K562 (cell line): ENCODE data around the gene DBT. TPM values are rescaled to one million over a fixed set of nuclear protein-coding genes. Genes with fewer than 3 reads are reported as not detected.

Experiments
- ATAC-seq: fragments of 200-7000 bp; cut with Tn5 transposase; 3 replicates; pipeline ENCODE4 v1.9.1; 2020; ENCODE audit warnings: moderate library complexity
- BruUV-seq: library from RNA; stranded (reverse); fragments of 400-500 nt; replicated peaks from 2 replicates; lab custom pipeline; 2021; lab: Mats Ljungman, UMichigan
- CTCF ChIA-PET: fragments of 300-600 bp; formaldehyde crosslinking; extraction: SDS; loops from one replicate; lab custom pipeline; 2021; ENCODE audit warnings: low intra/inter-chr PET ratio; lab: Yijun Ruan, JAX
- POLR2A ChIA-PET: fragments of 300-600, 350-650 bp; sonication (Branson Sonifier 250); formaldehyde crosslinking; extraction: SDS; loops from one replicate; lab custom pipeline; 2021; ENCODE audit warnings: antibody characterized with exemption, inconsistent platforms; lab: Yijun Ruan, JAX
- DNase-seq, 4 experiments: peaks; one replicate each; pipeline versions ENCODE4 v3.0.0 to v3.0.0-alpha.2; 2011 to 2018; ENCODE audit warnings: low spot score in 3 of 4, mixed read lengths in 3 of 4; ENCODE audit errors: extremely low read depth in 1 of 4
- FAIRE-seq: peaks from 2 replicates; lab custom pipeline; 2011; peaks lifted over from hg19 to GRCh38; lab: Jason Lieb, UNC
- H2AFZ ChIP-seq: 2 replicates; pipeline ENCODE4 v1.6.0; 2011; ENCODE audit warnings: low read depth, low read length, control low read depth, inconsistent platforms
- H3K27ac ChIP-seq: fragments of 200-600 bp; 3 replicates; pipeline ENCODE4 v1.8.0; 2011; ENCODE audit warnings: low read depth, mild to moderate bottlenecking, control low read depth, inconsistent platforms, low read length, moderate library complexity, mixed read lengths; ENCODE audit errors: extremely low read depth
- H3K27me3 ChIP-seq, 2 experiments: fragments of 300-600 bp in 1 of 2; 2 replicates in 1 of 2; 3 replicates in 1 of 2; pipeline versions ENCODE4 v1.6.0 to v1.8.0; 2011; ENCODE audit warnings: inconsistent platforms in 2 of 2, low read length in 2 of 2, mild to moderate bottlenecking in 1 of 2, mixed read lengths in 1 of 2, moderate library complexity in 1 of 2; ENCODE audit not compliant: control insufficient read depth in 2 of 2, insufficient read depth in 2 of 2
- H3K36me3 ChIP-seq: fragments of 300-600 bp; 3 replicates; pipeline ENCODE4 v1.8.0; 2011; ENCODE audit warnings: mild to moderate bottlenecking, low read length, inconsistent platforms; ENCODE audit not compliant: control insufficient read depth, insufficient read depth
- H3K4me1 ChIP-seq, 2 experiments: fragments of 200-600 bp in 1 of 2; replicated peaks in 1 of 2; 2 replicates in 1 of 2; 3 replicates in 1 of 2; pipeline versions ENCODE4 v1.5.1 to v1.8.0; 2011; ENCODE audit warnings: inconsistent platforms in 2 of 2, low read length in 2 of 2, mild to moderate bottlenecking in 1 of 2, mixed read lengths in 1 of 2, moderate library complexity in 1 of 2; ENCODE audit not compliant: control insufficient read depth in 2 of 2, insufficient read depth in 2 of 2
- H3K4me2 ChIP-seq: 2 replicates; pipeline ENCODE4 v1.6.1; 2011; ENCODE audit warnings: low read length, control low read depth, inconsistent platforms, mixed read lengths; ENCODE audit not compliant: insufficient read depth
- H3K4me3 ChIP-seq: fragments of 200-600 bp; sonication (generic), shearing (Covaris generic); 2 replicates; pipeline ENCODE4 v1.5.1; 2016; ENCODE audit warnings: control low read depth, inconsistent platforms
- H3K79me2 ChIP-seq: fragments of 200-600 bp; 3 replicates; pipeline ENCODE4 v1.8.0; 2011; ENCODE audit warnings: low read length, inconsistent platforms; ENCODE audit not compliant: control insufficient read depth, insufficient read depth
- H3K9ac ChIP-seq, 2 experiments: 2 replicates each; pipeline versions ENCODE4 v1.6.0 to v1.6.1; 2011; ENCODE audit warnings: low read depth in 2 of 2, low read length in 2 of 2, control low read depth in 1 of 2, inconsistent platforms in 1 of 2, mild to moderate bottlenecking in 1 of 2, mixed read lengths in 1 of 2; ENCODE audit not compliant: insufficient read depth in 1 of 2
- H3K9me1 ChIP-seq: one replicate; pipeline ENCODE4 v1.6.0; 2011; ENCODE audit warnings: inconsistent platforms, mild to moderate bottlenecking, low read length, moderate library complexity; ENCODE audit not compliant: control insufficient read depth, insufficient read depth
- H3K9me3 ChIP-seq: replicated peaks from 2 replicates; pipeline ENCODE4 v1.5.1; 2011; ENCODE audit warnings: low read depth, low read length, inconsistent platforms; ENCODE audit not compliant: control insufficient read depth, insufficient read depth
- H4K20me1 ChIP-seq: replicated peaks from 2 replicates; pipeline ENCODE4 v1.6.1; 2011; ENCODE audit warnings: low read length, inconsistent platforms, mixed read lengths; ENCODE audit not compliant: control insufficient read depth, insufficient read depth
- CREBBP ChIP-seq: IDR thresholded peaks from one replicate; pipeline ENCODE4 v1.6.1; 2012; ENCODE audit warnings: low read depth, mild to moderate bottlenecking, control low read depth, inconsistent platforms, low read length
- OTX1 ChIP-seq: fragments of 450-650 bp; formaldehyde crosslinking; IDR thresholded peaks from 2 replicates; pipeline ENCODE4 v1.4.0; 2022; ENCODE audit warnings: mild to moderate bottlenecking
- POLR3G ChIP-seq: IDR thresholded peaks from 2 replicates; pipeline ENCODE4 v1.6.1; 2011; ENCODE audit not compliant: insufficient read length, insufficient replicate concordance; ENCODE audit errors: extremely low read depth
- XRCC3 ChIP-seq: fragments of 450-650 bp; IDR thresholded peaks from 2 replicates; pipeline ENCODE4 v1.6.1; 2017; ENCODE audit warnings: mild to moderate bottlenecking, moderate library complexity
- ZNF316 ChIP-seq: fragments of 450-650 bp; IDR thresholded peaks from 2 replicates; pipeline ENCODE4 v1.6.1; 2016
- ZNF764 ChIP-seq: fragments of 250-450 bp; sonication (Bioruptor Pico); IDR thresholded peaks from 2 replicates; pipeline ENCODE4 v1.4.0; 2020; ENCODE audit warnings: low read depth, mild to moderate bottlenecking, moderate library complexity
- WGBS: fragments of 100-300 bp; shearing (Covaris generic); methylation state at CpG from one replicate; pipeline ENCODE4 v1.1.6; 2016; ENCODE audit warnings: low coverage, mixed read lengths; ENCODE audit not compliant: insufficient coverage; ENCODE audit errors: missing lambda C conversion rate; 5-methylcytosine and 5-hydroxymethylcytosine counted together
- in situ Hi-C: fragments of 300-500 bp; cut with MboI; formaldehyde crosslinking; loops from 4 replicates; pipeline ENCODE4 v1.15.0; 2018; ENCODE audit warnings: inconsistent platforms, mixed read lengths
- intact Hi-C: fragments of 100-400 bp; cut with micrococcal nuclease; formaldehyde crosslinking; loops from 2 replicates; pipeline ENCODE4 v1.14.2; 2022
- polyA plus RNA-seq, 8 experiments: library from polyadenylated mRNA; depleted of rRNA in 4 of 8; stranded (reverse) in 5 of 8; unstranded in 3 of 8; fragments of >200 nt; fragmentation: Nextera tagmentation in 2 of 8; fragmentation: Illumina TruSeq in 1 of 8; extraction: Ambion mirVana in 2 of 8; extraction: Trizol in 1 of 8; gene quantifications; 2 replicates each; pipeline versions ENCODE4 v1.2.1 to v1.2.3, GENCODE V29; 2011 to 2014; ENCODE audit warnings: inconsistent platforms in 1 of 8, missing spikeins in 1 of 8
- total RNA-seq, 7 experiments: library from RNA; depleted of rRNA in 6 of 7; stranded (reverse); fragments of >200 nt in 6 of 7; fragmentation: Illumina TruSeq in 2 of 7; extraction: Trizol in 2 of 7; gene quantifications; 2 replicates each; pipeline versions ENCODE4 v1.2.1 to v1.2.3, GENCODE V29; 2011 to 2021; ENCODE audit warnings: low replicate concordance in 1 of 7
- TF ChIP-seq, protein P1 (sequence below), 2 experiments: fragments of 450-650 bp in 1 of 2; sonication (generic) in 1 of 2; formaldehyde crosslinking in 1 of 2; IDR thresholded peaks in 1 of 2; conservative IDR thresholded peaks in 1 of 2; 2 replicates each; pipeline versions ENCODE4 v1.6.1 to v1.8.1; 2016 to 2023; ENCODE audit warnings: mild to moderate bottlenecking in 2 of 2, moderate library complexity in 2 of 2, inconsistent platforms in 1 of 2, missing genetic modification reagents in 1 of 2
- TF ChIP-seq, protein P2 (sequence below): sonication (generic); formaldehyde crosslinking; IDR thresholded peaks from 2 replicates; pipeline ENCODE4 v1.8.0; 2022; ENCODE audit warnings: mild to moderate bottlenecking, missing genetic modification reagents
- TF ChIP-seq, protein P3 (sequence below), 2 experiments: IDR thresholded peaks; 2 replicates each; pipeline ENCODE4 v1.6.1; 2011; ENCODE audit warnings: borderline replicate concordance in 1 of 2, control low read depth in 1 of 2, low read depth in 1 of 2, low read length in 1 of 2, mild to moderate bottlenecking in 1 of 2, mixed read lengths in 1 of 2, moderate library complexity in 1 of 2; ENCODE audit not compliant: insufficient read depth in 1 of 2, insufficient read length in 1 of 2, poor library complexity in 1 of 2, severe bottlenecking in 1 of 2; ENCODE audit errors: extremely low read depth in 1 of 2

DBT gene
- total and polyA plus RNA-seq, 9 of the 15 experiments (the other 6 are each of a cell fraction or from before 2014, with no cell fraction given): 2.7 to 13.5 (median 7.3) TPM

DNA sequence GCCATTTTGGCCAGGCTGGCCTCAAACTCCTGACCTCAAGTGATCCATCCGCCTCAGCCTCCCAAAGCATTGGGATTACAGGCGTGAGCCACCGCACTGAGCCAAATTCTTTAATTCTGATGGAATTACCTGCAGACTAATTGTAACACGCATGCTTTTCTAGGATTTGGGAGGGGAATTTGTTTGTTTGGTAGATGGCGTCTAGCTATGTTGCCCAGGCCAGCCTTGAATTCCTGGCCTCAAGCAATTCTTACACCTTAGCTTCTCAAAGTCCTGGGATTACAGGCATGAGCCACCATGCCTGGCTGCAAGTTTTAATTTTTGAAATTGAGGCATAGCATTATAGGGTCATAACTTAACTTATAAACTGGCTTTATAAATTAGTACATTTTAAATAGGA lies 35.0 kb upstream of the DBT start (continued):
- TF ChIP-seq, protein P1, sequence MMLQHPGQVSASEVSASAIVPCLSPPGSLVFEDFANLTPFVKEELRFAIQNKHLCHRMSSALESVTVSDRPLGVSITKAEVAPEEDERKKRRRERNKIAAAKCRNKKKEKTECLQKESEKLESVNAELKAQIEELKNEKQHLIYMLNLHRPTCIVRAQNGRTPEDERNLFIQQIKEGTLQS (IDR thresholded peaks at IDR 0.05): no peak
- TF ChIP-seq, protein P1 (CRISPR knock-in tag; conservative IDR thresholded peaks at IDR 0.05): no peak
- TF ChIP-seq ZNF764 (CRISPR knock-in tag) (no peak), OTX1 (CRISPR knock-in tag) (no peak), CREBBP (no peak), XRCC3 (no peak), POLR3G (no peak)
- TF ChIP-seq, protein P2, sequence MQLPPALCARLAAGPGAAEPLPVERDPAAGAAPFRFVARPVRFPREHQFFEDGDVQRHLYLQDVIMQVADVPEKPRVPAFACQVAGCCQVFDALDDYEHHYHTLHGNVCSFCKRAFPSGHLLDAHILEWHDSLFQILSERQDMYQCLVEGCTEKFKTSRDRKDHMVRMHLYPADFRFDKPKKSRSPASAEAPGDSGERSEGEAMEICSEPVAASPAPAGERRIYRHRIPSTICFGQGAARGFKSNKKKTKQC (CRISPR knock-in tag): no peak

DNA sequence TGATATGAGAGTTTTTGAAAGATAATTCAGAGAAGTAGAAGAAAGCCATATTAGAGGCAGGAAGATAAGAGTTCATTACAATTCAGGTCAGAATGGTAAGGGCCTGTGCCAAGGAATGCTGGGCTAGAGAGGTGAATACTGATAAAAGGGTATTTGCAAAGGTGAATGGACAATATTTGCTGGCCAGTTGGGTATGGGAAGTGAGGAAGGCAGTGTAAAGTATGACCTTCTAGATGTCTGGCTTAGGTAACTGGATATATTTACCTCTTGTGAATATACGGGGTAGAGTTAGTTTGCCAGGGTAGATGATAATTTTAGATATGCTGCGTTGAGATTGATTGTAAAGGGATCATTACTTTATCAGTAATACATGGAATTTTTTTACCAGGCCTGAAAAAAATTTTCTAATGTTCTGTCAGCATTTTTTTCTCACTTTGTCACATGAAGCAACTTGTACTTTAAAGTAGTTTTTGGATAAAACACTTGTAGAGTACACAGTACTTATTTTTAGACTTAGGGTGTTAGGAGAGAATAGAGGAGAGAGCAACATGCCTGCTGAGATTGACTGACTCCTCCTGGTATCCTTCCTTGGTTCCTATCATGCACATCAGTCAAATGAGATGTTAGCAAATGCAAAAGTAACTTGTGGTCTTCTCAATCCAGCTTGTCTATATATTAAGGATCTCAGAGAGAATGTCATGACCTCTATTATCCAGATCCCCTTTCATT lies 30.5 kb upstream of the DBT start:
- POLR2A ChIA-PET: interaction anchor here (0.9 to 1.6 kb wide), 4 partner anchors 9 to 83 kb away, joined by 3 to 5 read pairs (median 4); partner anchors contain the start of gene RTCA
- FAIRE-seq (no peak), DNase-seq (no peak)
- Histone ChIP-seq H3K4me3 (no peak overlapping the region), H3K9me3 (no peaks in the 10 kb centered on the region; the same call in 1 of the 2 replicates), H4K20me1 (no peaks in the 10 kb centered on the region), H3K4me1 (no peaks in the 10 kb centered on the region), H3K36me3 (peaks cover 89% of the 10 kb centered on the region), H2AFZ (no peak overlapping the region)
- BruUV-seq: no TSS peak
- in situ Hi-C loops: no loop called here
- TF ChIP-seq, protein P3, sequence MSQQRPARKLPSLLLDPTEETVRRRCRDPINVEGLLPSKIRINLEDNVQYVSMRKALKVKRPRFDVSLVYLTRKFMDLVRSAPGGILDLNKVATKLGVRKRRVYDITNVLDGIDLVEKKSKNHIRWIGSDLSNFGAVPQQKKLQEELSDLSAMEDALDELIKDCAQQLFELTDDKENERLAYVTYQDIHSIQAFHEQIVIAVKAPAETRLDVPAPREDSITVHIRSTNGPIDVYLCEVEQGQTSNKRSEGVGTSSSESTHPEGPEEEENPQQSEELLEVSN (IDR thresholded peaks at IDR 0.05; ENCODE audit: borderline replicate concordance in 1 of 2, extremely low read depth in 1 of 2, insufficient read depth in 1 of 2, insufficient read length in 1 of 2, low read depth in 1 of 2, low read length in 1 of 2, poor library complexity in 1 of 2, severe bottlenecking in 1 of 2): no peak
- peak; percentile 28; the same call in 1 of the 2 replicates for TF ChIP-seq ZNF316
- TF ChIP-seq, all 486 proteins: peak for 1
- Histone ChIP-seq H3K9me1 (no peaks in the 10 kb centered on the region), H3K27me3 (no peaks in the 10 kb centered on the region), H3K79me2 (peaks cover 5% of the 10 kb centered on the region; the same call in 1 of the 3 replicates), H3K9ac (no peak overlapping the region), H3K27ac (no peak overlapping the region), H3K4me2 (no peak overlapping the region)
- ATAC-seq: no peak
- WGBS: 65% methylated on average over 2 of the region's 2 CpGs
- intact Hi-C loops: loop anchor here (5.0 kb wide), 1 partner anchor 177 kb away; no protein-coding TSS in a partner anchor
- CTCF ChIA-PET: no interaction called here
